GM21367 (cell line): ENCODE data around the gene ARHGAP20.
"Not testable (repeated sequence)": the region's sequence is repeated elsewhere in the genome, so short reads cannot be mapped to it uniquely, and the experiment has no call there.

ENCODE experiments used
- ATAC-seq: cut with Tn5 transposase; IDR thresholded peaks from one replicate; pipeline ENCODE4 v1.9.1; 2021; ENCODE audit not compliant: unreplicated experiment

Gene ARHGAP20

GRCh38 chr11:110619366-110619765 lies 92.9 kb downstream of the ARHGAP20 start:
- ATAC-seq: not testable (repeated sequence)

- no peak for ATAC-seq
Observed at GRCh38 chr11:110614031-110614430, 98.2 kb downstream of the ARHGAP20 start.

DNA sequence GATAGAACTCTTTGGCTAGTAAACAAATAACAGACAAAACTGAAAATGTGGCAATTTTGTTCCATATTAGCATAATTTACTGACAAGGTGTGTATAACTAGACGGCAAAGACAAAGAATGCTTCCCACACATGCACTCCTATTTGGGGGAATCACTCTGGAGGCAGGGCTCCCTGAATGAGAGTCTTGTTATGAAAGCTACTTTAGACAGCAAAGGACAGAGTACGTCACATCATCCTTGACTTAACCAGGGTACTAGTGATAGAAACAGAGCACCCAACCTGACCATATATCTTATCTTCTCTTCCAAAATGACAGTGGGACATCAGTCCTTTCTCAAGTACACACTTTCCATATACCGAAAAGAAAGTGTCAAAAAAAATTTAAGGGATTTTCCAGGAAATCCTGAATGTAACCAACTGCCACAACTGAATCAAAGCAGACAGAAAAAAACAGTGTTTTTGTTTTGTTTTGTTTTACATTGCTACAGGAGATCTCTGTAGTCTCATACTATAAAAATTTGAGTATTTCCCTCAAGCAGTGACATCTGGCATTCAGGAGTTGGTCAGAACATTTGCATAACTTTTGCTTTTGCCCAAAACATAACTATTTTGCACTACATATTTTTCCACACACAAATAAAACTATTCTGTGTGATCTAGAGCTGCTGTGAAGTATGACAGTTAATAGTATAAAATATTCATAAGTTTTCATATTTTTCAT lies 98.9 kb downstream of the ARHGAP20 start:
- ATAC-seq: no peak

- ATAC-seq: no peak
Observed at GRCh38 chr11:110606415-110606814, 105.8 kb downstream of the ARHGAP20 start.

DNA sequence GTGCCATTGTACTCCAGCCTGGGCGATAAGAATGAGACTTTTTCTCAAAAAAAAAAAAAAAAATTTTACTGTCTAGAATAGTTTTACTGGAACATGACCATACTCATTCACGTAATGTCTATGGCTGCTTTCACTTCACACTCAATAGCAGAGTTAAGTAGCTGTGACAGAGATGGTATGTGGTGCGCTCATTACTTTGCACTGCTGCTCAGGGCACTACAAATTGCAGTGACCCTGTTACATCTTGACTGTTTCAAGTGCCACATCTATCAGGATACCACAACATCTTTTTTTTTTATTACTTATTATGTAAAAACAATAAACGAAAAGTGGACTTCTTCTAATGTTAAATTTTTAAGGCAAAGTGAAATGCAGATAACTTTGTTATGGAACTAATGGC lies 110.3 kb downstream of the ARHGAP20 start:
- ATAC-seq: no peak

- ATAC-seq: no peak
Observed at GRCh38 chr11:110600322-110600721, 111.9 kb downstream of the ARHGAP20 start.

GRCh38 chr11:110599207-110599606 lies 113.0 kb downstream of the ARHGAP20 start:
- no peak for ATAC-seq

GRCh38 chr11:110598725-110599124 lies 113.5 kb downstream of the ARHGAP20 start:
- no peak for ATAC-seq

DNA sequence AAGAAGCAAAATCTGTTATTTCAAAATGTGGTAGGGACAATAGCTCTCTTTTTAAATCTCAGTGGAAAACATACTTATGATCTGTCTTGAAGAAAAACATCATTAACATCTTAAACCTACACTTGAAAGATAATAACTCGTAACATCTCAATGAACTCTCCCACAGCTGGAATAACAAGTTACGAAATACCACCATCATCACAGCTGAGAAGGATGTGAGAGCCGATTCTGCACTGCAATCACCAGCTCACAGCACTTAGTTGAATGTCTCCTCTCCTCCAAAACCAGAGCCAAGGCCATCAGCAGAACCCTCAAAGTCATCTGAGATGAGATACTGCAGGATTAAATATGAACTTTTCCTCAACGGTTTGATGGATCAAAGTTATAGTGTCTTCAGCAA lies 124.3 kb downstream of the ARHGAP20 start:
- ATAC-seq: no peak

DNA sequence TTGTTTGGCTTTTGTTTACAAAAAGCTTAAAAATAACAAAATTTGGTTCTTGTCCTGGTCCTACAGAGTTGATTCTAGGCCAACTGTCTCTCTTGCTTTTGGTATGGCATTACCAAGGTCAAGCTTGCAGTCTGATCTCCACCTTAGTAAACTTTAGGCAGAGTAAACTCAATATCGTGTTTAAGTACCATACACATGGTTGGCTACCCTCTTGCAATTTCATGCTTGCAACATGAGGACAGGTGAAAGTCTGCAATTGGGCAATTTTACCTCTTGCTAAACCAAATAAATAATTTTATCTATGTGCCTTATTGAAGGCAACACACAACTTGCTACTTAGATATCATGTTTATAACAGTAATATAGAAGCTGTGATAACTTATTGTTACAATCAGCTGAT lies 125.1 kb downstream of the ARHGAP20 start:
- ATAC-seq: no peak

DNA sequence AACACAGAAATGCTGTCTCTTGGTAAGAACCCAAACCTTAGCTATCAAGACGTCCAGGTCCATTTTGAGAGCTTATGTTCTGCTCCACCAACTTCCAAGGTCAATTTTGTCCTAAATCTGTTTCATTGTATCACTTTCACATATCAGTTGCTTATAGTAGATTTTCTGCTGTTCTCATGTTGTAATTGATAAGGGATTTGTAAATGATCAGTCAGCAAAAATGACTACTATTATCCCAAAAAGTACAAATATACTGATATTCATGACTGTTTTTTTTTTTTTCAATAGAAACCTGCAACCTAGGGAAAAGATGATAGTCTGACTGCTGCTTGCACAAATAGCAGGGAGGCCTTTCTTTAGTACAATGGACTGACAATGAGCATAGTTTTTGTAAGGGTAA lies 128.1 kb downstream of the ARHGAP20 start:
- no peak for ATAC-seq

- ATAC-seq: no peak
Observed at GRCh38 chr11:110582728-110583432, 129.4 kb downstream of the ARHGAP20 start.

DNA sequence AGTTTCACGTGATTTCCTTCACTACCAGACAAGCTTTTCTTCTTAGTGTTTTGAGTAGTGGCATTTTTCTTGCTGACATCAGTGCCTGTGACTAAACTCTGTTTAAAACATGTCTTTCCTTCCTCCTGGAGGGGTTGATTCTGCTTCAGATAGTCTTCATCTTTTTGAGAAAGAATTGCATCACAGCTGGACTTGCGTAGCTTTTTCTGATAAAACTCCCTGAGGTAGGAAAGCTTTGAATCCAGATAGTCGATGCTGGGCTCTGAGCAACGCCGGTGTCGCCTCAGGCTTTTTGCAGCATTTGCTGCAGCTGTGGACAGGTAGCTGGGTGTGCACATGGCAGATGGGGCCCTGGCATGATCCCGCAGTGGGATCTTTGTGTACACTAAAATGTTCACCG lies 131.7 kb downstream of the ARHGAP20 start:
- no peak for ATAC-seq

GRCh38 chr11:110573411-110573810 lies 138.8 kb downstream of the ARHGAP20 start:
- ATAC-seq: no peak

DNA sequence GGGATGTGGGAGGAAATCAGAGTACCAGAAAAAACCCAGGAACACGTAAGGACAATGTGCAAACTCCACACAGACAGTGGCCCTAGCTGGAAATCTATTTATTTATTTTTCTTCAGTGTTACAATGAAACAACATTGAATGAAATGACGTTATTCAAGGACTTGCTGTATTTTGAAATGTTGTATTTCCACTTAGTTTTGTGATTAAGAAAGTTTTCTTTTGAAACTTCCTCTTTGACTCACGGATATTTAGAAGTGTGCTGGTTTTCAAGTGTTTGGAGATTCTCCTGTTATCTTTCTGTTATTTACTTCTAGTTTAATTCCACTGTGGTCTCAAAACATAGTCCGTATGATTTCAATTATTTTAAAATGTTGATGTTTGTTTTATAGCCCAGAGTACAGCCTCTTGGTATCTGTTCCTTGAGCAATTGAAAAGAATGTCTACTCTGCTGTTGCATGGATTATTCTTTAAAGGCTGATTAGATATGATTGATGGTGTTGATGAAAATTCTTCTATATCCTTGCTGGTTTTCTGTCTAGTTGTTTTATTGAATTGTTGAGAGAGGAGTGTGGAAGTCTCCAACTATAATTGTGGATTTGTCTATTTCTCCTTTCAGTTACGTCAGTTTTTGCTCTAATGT lies 141.0 kb downstream of the ARHGAP20 start:
- no peak for ATAC-seq

- ATAC-seq: no peak
Observed at GRCh38 chr11:110566577-110566976, 145.7 kb downstream of the ARHGAP20 start.

DNA sequence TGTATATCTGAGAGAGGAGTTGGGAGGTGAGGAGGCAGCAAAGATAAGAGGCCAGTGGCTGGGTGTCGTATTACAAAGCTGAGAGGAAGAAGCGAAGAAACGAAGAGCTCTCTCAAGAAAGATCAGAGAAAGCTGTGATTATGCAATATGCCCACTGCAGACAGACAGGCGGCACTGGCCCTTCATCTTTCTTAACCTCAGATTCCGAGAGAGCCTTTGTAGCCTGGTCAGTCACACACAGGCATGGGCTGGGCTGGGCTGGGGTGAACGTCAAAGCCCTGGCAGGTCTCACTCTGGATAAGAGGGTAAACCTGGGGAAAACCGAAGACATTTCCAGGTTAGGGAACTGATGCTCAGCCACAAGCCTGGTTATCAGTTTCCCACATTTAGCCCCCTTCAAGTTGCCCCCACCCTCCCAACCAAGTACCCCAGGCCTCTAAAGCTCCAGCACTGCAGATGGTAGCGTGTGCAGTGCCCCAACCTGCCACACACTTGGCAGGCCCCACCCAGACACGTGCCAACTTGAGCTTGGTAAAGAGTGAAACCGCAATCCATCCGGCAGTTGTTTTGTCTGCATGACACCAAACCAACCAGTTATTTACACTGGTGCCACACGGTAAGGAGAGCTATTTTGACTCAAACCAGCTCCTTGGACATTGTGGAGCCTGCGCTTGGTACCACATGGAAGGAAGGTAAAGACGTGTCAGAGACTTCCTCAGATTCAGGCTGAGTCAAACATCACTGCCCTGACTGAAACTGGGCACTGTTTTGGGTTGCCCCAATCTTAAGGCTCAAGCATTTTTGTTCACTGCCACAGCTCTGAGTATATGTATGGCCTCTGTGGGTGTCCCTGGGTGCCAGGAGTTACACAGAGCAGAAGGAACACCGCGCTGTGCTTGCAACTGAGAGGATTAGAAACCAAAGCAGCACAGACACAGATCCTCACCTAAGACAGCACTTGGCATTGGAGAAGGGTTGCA lies 146.6 kb downstream of the ARHGAP20 start:
- no peak for ATAC-seq

DNA sequence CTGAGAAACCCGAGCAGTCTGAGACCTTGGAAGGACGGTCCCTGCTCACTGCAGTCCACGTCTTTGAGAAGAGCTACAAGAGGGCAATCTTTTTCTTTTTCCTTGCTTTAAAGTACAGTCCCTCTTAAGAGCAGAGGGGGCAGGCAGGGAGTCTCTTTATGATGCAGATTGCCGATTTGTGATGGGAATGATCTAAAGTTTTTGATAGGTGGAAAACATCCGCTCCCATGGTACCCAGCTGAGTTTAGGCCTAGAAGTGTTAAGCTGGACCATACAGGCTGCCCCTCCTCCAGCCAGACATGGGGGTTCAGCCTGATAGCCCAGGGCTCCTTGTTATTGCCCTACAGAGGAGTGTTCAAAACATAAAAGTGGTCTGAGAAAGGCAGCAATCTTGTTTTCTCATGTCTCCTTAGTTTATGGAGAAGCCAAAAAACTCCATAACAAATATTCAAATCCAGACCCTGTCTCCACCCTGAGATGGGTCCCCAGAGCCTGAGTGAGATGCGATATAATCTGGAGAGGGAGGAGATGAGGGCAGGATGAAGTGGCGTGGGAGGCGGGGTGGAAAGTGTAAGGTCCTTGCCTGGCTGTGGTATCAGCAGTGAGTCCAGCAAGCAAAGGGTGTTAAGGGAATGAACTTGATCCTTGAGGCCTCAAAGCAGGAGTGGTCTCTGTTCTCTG lies 147.4 kb downstream of the ARHGAP20 start:
- no peak for ATAC-seq

GRCh38 chr11:110544779-110545178 lies 167.5 kb downstream of the ARHGAP20 start:
- no peak for ATAC-seq

DNA sequence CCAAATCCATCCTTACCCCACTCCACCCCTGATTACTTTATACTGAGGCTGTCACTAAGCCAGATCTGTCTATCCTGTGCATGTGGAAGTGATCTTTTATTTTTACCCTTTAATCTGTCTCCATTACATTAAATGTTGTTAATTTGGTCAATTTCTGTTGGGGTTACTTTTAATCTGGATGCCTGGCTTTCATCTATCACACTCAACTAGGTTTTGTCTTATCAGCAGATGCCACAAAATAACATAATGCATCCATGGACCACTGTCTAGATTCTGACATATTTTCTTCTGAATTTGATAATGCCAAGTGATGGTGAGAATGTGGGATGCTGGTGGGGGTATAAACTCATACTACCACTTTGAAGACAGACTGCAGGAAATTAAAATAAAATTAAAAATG lies 174.1 kb downstream of the ARHGAP20 start:
- no peak for ATAC-seq
